ENCODE measurements around the gene AKAP8L. TPM values are rescaled to one million over a fixed set of nuclear protein-coding genes. Genes with fewer than 3 reads are reported as not detected.

AKAP8L gene
- total RNA-seq, 1 donor from 2014 or later = 64.5 TPM

DNA sequence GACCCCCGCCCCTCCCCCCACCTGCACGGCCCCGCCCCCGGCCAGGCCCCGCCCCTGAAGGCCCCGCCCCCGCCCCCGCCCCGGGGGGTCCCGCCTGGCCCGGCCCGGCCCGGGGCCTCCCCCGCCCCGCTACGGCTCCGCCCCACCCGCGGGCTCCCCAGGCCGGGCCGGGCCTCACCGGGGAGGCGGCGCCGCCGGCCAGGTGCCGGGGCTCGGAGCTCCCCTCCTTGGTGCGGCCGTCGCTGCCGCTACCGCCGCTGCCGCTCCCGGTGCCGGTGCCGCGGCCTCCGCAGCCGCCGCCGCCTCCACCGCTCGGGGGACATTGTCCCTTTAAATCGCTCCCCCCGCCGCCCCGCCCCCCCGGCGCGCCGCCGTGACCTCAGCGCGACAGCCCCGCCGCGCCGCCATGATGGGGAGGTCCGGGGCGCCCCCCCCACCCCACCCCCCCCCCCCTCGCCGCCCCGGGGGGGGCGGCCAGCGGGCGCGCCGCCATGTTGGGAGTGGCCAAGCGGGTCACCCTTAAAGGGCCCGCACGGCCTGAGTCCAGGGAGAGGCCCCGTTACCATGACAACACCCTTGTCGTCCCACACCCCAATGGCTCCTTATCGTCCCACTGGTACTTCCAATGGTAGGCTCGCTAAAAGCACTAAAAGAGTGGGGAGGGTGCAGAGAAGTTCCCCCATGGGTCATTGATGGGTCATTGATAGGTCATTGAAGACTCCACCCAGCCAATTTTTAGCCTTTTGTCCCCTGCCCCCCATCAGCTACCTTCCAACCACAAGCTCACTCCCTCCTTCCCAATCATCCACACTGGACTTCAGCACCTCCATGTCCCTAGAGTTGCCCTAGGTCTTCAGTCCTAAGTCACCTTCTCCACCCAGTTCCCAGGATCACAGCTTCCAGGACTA, 31.1 kb upstream of the AKAP8L start, which contains the start of gene WIZ:
WIZ (minus strand) TSS at position 337 of the 908 bp plus-strand sequence. CDS start 1,649 bp downstream, outside the sequence.
- peak; percentile 28 for ATAC-seq
- DNase-seq (ENCODE audit: low spot score) = peak; percentile 82

GRCh38 chr19:15448778-15449619, 30.2 kb upstream of the AKAP8L start:
- ATAC-seq (no peak), DNase-seq (ENCODE audit: low spot score) (no peak)

DNA sequence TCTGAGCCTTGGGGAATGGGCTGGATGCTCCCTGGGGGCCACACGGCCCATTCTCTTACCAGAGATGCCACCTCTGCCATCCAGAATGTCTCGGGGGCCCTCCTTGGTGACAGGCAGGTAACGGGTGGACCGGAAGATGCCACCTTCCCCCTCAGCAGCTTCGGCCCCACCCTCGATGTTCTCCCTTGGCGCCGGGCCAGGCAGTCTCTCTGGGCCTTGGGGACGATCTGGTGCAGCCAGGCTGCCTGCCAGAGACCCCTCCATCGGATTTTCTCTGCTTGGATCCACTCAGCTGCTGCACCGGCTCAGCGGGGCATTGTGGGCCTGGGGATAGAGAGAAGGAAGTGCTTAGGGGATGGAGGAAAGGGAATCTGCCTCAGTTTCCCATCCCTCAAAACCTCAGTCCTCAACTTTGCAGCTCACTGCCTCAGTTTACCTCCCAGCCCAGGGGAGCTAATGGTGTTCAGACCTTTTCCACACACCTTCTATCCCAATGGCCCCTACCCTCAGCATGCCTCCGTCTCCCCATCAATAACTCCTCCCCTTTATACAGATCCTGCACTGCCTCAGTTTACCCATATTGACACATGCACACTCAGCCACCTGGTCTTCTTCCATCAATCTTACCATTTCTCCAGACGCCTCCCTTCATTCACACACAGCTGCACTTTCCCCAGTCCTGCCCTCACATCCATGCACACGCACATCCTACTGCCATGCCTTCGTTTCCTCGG, 29.4 kb upstream of the AKAP8L start:
- no peak for ATAC-seq
- DNase-seq (ENCODE audit: low spot score) = no peak

- DNase-seq (ENCODE audit: low spot score) = no peak
- no peak for ATAC-seq
These were observed 28.3 kb upstream of the AKAP8L start for GRCh38 chr19:15447057-15447456.

DNA sequence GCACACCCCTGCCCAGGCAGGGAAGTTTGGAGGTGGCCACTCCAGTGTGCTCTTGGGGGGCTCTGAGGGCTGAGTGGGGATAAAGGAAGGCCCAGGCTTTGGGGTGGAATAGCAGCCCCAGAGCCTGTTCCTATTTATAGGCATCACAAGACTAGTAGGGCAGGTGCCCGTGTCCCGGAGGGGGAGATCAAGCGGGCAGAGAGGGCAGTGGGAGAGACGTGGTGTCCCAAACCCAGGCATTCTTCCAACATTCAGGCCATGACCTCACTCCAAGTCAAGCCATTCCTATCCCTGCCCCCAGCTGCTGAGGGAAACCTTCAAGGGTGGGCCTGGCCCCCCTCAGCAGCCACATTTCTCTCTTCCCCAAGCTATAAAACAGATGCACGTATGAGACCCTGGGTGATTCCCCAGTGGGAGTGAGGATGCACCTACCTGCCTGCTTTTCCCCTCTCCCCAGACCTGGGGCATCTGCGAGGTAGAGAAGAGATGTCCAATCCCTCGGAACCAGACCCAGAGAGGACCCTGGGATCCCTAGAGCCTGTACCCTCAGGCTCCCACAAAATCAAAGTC, 27.1 kb upstream of the AKAP8L start:
- DNase-seq (ENCODE audit: low spot score) (peak; percentile 76), ATAC-seq (peak; percentile 60)

DNA sequence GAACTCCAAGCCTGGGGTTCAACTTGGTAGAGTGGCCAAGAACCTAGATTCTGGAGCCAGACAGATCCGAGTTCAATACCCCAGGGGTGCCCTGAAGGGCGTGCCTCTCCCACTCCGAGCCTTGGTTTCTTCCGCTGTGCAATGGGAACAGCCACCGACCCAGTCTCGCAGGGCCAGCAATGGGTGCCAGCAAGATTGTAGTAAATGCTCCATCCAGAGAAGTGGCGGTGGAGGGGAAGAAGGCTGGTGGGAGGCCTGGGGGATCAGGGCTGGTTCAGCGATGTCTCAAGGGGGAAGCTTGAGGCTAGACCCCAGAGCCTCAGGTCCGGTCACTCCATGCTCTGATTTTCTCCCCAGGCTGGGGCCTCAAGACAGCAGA, 26.4 kb upstream of the AKAP8L start:
- no peak for DNase-seq (ENCODE audit: low spot score)
- no peak for ATAC-seq

DNA sequence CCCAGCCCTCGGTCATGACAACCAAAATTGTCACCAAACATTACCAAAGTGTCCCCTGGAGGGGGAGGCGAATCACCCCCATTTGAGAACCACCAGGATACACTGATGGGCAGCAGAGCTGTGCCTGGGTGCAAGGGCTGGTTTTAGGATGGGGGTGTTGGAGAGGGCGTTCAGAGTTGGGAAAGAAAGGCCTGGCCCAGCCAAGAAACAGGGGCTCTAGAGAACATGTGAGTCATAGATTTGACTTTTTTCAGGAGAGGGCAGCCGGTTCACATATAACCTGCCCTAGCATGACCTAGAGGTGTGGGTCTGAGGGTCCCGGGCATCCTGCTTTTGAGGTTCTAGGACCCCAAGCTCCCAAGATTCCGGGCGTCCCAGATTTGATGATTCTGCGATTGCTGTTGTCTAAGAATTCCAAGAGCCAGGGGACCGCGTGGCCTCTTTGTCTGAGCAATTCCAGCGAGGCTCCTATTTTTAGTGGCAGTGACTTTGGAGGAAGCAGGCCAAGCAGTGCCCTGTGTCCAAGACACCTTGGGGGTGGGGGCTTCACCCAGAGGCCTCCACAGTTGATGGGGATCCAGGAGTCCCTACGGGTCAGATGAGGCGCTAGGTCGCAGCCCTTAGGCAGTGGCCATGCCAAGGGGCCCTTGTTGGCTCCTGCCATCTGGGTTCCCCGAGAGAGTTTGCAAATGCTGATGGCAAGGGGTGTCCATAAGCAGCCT, 25.9 kb upstream of the AKAP8L start:
- ATAC-seq (no peak), DNase-seq (ENCODE audit: low spot score) (no peak)

GRCh38 chr19:15443838-15444237, 25.1 kb upstream of the AKAP8L start:
- peak; percentile 80 for ATAC-seq

DNA sequence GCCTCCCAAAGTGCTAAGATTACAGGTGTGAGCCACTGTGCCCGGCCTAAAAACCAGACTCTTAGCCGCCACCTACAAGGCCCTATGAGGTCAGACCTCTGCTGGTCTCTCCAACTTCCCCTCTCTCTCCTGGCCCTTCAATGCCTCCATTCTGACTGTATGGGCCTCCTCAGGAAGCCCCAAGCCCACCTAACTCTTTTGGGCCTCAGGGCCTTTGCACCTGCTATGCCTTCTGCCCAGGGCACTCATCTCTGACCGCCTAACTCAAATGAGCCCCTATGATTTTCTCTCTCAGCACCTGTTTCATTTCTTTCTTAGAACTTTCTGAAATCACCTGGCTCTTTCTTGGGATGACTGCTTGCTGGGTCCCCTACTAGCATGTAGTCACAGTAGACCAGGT, 24.5 kb upstream of the AKAP8L start:
- DNase-seq (ENCODE audit: low spot score) (no peak), ATAC-seq (no peak)

More at GRCh38 chr19:15443838-15444237, 25.1 kb upstream of the AKAP8L start:
- DNase-seq (ENCODE audit: low spot score) = peak; percentile 92

DNA sequence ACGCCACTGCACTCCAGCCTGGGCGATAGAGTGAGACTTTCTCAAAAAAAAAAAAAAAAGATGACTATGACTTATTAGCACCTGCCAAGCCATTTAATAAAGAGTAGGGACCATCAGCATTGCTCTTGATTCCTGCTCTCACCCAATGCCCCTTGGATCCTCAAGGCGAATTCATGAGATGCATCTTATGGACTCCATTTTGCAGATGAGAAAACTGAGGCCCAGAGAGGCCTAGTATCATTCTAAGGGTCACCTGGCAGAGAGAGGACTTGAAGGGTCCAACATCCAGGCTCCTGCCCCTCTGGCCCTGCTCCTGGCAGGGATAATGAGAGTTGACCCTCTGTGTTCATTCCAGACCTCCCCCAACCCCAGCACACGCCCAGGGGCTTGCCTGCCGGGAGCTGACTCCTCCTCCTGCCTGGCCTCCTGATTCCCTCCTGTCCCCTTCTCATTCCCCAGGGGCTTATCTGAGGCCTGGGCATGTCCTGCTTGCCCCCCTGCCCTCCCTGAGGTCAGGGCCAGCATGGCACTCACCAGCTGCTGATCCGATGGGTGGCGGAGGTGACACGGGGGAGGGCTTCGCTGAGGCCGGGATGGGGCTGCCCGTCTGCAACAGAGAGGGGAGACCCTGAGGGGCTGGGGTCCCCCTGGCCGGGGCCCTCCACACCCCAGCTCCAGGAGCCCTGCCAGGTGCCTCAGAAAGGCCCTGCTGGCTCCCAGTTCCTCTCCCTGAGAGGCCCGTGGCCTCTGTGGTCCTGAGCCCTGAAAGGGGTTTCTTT, 23.5 kb upstream of the AKAP8L start:
- ATAC-seq = no peak
- DNase-seq (ENCODE audit: low spot score) = no peak

DNA sequence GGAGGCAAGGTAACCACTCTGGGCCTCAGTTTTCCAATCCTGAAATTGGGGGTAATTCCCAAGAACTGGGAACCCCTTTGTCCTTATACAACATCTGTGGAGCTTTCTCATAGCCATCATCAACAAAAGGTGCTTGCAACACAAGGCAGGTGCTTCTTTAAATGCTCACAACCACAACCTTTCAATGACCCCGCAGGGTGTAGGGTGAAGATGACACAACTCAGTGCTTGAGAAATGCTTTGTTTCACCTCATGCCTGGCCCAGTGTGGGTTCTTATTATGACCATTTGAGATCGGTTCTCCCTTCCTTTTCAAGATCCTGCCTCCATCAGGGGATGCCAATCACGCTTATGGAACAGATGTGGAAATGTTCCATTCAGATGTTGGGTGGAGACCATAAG, 22.5 kb upstream of the AKAP8L start:
- DNase-seq (ENCODE audit: low spot score) (no peak), ATAC-seq (no peak)

DNA sequence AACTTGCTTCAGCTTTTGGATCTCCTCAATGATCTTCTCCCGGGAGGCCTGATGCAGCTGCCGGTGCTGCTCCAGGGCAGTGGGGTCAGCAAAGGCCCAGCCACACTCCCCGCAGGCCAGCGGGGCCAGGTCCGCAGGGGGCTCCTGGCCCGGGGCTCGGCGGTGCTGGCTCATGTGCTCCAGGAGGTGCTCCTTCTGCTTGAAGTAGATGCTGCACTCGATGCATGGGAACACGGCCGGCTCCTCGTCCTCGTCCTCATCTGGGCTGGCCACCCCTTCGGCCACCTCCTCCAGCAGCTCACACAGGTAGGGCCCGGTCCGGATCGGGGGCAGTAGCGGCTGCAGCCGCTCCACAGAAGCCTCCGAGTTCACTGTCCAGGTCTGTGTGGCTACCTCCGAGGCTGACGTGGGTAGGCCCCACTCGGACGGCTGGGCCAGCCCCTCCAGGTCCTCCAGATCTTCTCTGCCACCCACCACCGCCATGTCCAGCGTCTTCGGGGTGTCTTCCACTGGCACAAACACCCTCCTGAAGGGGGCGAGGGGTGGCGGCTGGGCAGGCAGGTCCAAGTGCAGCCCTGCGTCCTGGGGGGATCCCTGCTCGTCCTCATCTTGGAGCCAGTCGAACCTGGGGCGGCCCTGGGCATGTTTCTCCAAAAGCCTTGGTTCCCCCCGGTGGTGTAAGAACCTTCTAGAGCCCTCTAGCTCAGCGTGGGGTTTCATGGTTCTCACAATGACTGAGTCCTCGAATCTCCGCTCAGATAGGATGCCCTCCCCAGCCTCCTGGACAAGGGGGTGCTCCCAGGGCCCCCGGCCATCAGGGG, 21.2 kb upstream of the AKAP8L start:
- no peak for DNase-seq (ENCODE audit: low spot score)
- ATAC-seq = no peak

DNA sequence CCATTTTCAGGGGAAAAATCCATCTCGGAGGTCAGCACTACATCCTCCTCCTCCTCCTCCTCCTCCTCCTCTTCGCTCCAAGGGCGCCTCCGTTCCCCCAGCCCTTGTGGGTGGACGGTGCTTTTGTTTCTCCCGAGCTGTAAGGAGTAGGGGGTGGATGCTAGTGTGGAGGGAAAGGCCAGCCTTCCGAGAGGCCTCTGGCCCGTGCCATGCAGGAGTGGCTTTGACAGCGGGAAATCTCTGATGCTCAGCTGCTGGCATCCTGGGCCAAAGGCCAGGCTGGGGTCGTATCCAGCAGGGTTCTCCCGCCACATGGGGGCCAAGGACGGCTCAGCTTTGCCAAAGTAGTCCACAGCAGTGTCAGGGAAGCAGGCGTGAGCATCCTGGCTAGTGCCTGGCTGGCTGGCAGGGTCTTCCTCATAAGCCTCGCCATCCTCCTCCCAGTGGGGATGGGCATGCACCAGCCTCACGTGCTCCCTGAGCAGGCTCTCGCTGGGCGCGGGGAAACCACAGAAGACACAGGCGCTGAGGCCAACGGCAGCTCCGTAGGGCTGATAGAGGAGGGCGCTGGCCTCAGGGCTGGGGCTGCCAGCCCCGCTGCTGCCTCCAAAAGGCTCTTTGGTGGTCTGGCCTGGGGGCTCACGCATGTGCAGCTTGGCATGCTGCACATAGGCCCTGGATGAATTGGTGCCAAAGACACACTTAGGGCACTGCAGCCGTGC, 20.5 kb upstream of the AKAP8L start:
- DNase-seq (ENCODE audit: low spot score) (no peak), ATAC-seq (no peak)

DNA sequence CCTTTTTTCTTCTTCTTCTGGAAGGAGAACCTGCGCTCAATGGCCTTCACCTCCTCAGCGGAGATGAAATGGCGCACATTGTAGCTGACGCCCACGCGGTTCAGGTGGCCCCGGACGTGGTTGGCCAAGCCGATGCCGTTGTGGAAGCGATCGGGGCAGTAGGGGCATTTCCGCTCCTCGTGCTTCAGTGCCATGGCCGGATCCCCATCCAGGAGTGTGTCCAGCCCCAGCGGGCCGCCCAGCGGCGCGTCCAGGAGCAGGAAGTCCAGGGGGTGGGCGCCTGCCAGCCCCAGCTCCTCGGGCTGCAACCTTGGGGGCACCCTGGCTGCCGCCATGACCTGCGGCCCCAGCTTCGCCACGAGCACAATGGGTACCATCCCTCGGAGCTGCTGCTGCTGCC, 19.8 kb upstream of the AKAP8L start:
- no peak for DNase-seq (ENCODE audit: low spot score)
- no peak for ATAC-seq

DNA sequence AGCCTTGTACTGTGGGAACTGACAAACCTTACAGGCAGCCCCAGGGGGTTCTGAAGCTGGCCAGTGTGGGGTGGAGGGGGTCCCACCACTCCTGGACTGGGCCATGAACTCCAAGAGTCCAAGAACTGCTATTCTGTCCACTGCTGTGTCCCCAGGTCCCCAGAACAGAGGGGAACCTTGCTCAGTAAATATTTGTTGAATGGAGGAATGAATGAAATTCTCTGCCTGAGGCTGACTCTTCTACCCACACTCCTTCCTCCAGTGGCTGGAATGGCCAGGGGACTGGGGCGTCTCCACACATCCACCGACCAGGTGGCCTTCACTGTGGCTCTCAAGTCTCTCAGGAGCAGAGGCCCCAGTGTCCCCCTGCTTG, 19.3 kb upstream of the AKAP8L start:
- peak; percentile 51 for ATAC-seq
- DNase-seq (ENCODE audit: low spot score) = no peak

DNA sequence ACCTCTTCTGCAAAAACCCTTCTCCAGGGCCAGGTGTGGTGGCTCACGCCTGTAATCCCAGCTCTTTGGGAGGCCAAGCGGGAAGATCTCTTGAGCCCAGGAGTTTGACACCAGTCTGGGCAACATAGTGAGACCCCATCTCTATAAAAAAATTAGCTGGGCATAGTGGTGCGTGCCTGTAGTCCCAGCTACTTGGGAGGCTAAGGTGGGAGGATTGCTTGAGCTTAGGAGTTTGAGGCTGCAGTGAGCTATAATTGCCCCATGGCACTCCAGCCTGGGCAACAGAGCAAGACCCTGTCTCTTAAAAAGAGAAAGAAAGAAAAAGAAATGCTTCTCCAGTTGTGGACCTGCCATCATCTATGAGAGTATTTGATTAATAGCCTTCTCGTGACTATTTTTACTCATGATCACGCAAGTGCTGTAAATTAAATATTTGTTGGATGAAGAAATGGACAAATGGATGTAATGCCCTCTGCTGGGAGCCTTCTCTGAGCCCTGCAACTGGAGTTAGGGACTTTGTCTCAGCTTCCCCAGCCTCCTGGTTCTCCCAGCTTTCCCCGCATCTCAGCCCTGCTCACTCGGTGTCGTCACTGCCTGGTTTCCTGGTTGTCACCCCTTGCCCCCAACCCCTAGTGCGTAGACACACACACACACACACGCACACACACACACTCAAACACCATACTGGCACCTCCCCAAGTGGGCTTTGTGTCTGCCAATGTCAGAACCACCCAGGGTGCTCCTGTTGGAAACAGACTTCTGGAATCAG, 18.8 kb upstream of the AKAP8L start:
- peak; percentile 65 for DNase-seq (ENCODE audit: low spot score)
- peak; percentile 75 for ATAC-seq

DNA sequence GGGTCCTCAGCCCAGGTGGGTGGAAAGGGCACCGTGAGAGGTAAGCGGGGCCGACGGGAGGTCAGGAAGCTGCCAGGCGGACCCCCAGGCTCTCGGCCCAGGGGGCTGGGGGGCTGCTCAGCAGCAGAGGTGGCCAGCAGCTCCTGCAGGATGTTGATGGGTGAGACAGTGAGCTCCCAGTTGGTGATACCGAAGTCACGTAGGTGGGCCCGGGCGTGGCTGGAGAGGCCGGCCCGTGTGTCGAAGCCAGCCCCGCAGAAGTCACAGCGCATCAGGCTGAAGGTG, 18.0 kb upstream of the AKAP8L start:
- DNase-seq (ENCODE audit: low spot score) (no peak), ATAC-seq (no peak)
